Measurements from ENCODE around the gene BTNL3.

The BTNL3 gene

GRCh38 chr5:181050016-181050415 is 61.4 kb downstream of the BTNL3 start:
- no peak for DNase-seq

- DNase-seq: no peak
Measured at GRCh38 chr5:181051841-181052671, 63.4 kb downstream of the BTNL3 start.

DNA sequence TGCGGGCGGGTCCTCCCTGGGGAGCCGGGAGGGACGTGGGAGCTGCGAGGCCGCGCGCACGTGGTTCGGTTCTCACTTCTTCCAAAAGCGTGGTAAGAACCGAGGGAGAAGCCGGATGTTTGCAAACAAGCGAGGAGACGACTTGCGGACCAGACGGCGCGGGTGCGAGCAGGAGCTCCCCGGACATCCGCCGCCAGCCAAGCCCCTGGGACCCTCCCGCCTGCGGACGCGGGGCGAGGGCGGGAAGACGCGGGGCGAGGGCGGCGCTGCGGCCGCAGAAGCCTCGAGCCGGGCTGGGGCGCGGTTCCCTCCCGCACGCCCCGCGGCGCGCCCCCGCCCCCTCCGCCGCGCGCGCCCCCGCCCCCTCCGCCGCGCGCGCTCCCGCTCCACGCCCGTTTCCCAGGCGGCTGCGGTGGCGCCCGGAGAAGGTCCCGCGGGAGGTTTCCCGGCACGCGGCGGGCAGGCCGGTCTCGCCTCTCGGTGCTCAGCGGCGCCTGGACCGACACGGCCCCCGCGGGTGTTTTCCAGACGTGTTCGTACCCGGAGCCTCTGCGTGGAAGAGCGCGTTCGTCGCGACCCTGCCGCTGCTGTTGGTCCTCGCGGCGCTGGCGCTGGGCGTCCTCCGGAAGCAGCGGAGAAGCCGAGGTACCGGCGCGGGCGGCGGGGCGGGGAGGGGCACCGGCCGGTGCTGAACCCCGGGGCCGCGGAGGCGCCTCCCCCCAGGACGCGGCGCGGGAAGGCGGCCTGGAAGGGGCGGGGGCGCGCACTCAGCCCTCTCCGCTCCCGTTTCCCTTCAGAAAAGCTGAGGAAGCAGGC is 64.2 kb downstream of the BTNL3 start:
- no peak for DNase-seq

- no peak for DNase-seq
Measured at GRCh38 chr5:181053488-181054121, 65.0 kb downstream of the BTNL3 start.

- no peak for DNase-seq
Measured at GRCh38 chr5:181054138-181054537, 65.5 kb downstream of the BTNL3 start.

GRCh38 chr5:181054871-181055459 is 66.3 kb downstream of the BTNL3 start:
- DNase-seq: no peak

All from SHP77 (cell line).